HEK293T (cell line): Measurements from ENCODE around the gene ARL8A.

ENCODE experiments used
- BHLHE40 ChIP-seq: fragments of 450-650 bp; IDR thresholded peaks from 2 replicates; pipeline ENCODE4 v1.6.1; 2016; ENCODE audit warnings: mild to moderate bottlenecking, moderate library complexity, borderline replicate concordance
- ELF4 ChIP-seq: fragments of 450-650 bp; IDR thresholded peaks from 2 replicates; pipeline ENCODE4 v1.6.1; 2017; ENCODE audit warnings: antibody characterized with exemption
- FOXM1 ChIP-seq: fragments of 450-650 bp; IDR thresholded peaks from 2 replicates; pipeline ENCODE4 v1.6.1; 2017; ENCODE audit warnings: mild to moderate bottlenecking, borderline replicate concordance
- PKNOX1 ChIP-seq: fragments of 450-650 bp; IDR thresholded peaks from 2 replicates; pipeline ENCODE4 v1.6.1; 2016

- TF ChIP-seq FOXM1 (no peak), BHLHE40 (no peak), ELF4 (no peak), PKNOX1 (no peak)
These were observed 17.5 kb upstream of the ARL8A start for GRCh38 chr1:202162047-202162417.
